GM12891 (cell line): ENCODE data around the gene SP6.

Source experiments
- POLR2A ChIP-seq: IDR thresholded peaks from 2 replicates; pipeline ENCODE4 v1.6.1; 2011; ENCODE audit warnings: low read depth, low read length, control low read depth
- POLR2AphosphoS5 ChIP-seq: IDR thresholded peaks from 2 replicates; pipeline ENCODE4 v1.6.1; 2011; ENCODE audit warnings: low read depth, low read length, control low read depth
- POU2F2 ChIP-seq: IDR thresholded peaks from 2 replicates; pipeline ENCODE4 v1.6.1; 2011; ENCODE audit warnings: low read depth, mild to moderate bottlenecking, control low read depth, low read length, moderate library complexity
- SPI1 ChIP-seq: IDR thresholded peaks from 2 replicates; pipeline ENCODE4 v1.6.1; 2011; ENCODE audit warnings: low read depth, low read length, control low read depth
- TAF1 ChIP-seq: IDR thresholded peaks from 2 replicates; pipeline ENCODE4 v1.6.1; 2011; ENCODE audit warnings: low read depth, low read length, control low read depth

DNA sequence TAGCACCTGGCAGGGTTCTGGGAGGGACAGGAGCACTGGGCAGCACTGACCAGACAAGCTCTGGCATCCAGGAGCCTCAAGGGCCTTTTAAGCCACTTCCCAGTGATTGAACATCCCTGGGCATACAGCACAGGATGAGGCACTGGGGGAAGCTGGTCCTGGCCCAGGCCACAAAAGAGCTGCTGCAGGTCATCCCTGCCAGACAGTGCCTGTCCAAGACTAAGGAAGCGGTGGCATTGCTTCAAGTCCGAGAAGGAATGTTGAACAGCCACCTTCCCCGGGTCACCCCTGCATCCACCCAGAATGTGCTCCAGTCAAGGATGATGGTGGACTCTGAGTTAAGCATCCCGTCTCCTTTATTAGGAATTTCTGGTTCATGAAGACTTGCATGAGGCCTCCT, 28.2 kb downstream of the SP6 start:
- TF ChIP-seq POLR2AphosphoS5 (no peak), POU2F2 (no peak), POLR2A (no peak; the same call in 1 of the 2 replicates), SPI1 (no peak), TAF1 (no peak)
